HepG2 (cell line): ENCODE measurements around the gene PP2D1.
"Not testable (repeated sequence)": the region's sequence is repeated elsewhere in the genome, so short reads cannot be mapped to it uniquely, and the experiment has no call there.

Experiments
- BHLHE40 ChIP-seq: IDR thresholded peaks from 2 replicates; pipeline ENCODE4 v1.6.1; 2011; ENCODE audit warnings: low read length, improper control_type of control experiment
- EED ChIP-seq: sonication (generic); formaldehyde crosslinking; IDR thresholded peaks from 2 replicates; pipeline ENCODE4 v1.5.0; 2020; ENCODE audit warnings: mild to moderate bottlenecking, missing genetic modification reagents
- MTA3 ChIP-seq: sonication (generic); formaldehyde crosslinking; IDR thresholded peaks from 2 replicates; pipeline ENCODE4 v1.4.0; 2020; ENCODE audit warnings: missing genetic modification reagents
- RNF2 ChIP-seq: fragments of 450-650 bp; conservative IDR thresholded peaks from 2 replicates; pipeline ENCODE4 v1.6.1; 2016; ENCODE audit warnings: low read depth
- WIZ ChIP-seq: sonication (generic); formaldehyde crosslinking; IDR thresholded peaks from 2 replicates; pipeline ENCODE4 v1.5.1; 2020; ENCODE audit warnings: mild to moderate bottlenecking, missing genetic modification reagents
- YY1 ChIP-seq: IDR thresholded peaks from 2 replicates; pipeline ENCODE4 v1.6.1; 2011; ENCODE audit warnings: low read length, low read depth, moderate library complexity, mild to moderate bottlenecking; ENCODE audit not compliant: insufficient read depth, insufficient replicate concordance
- ZFX ChIP-seq: sonication (generic); formaldehyde crosslinking; IDR thresholded peaks from 2 replicates; pipeline ENCODE4 v1.4.0; 2020; ENCODE audit warnings: mild to moderate bottlenecking, low read depth, missing genetic modification reagents, moderate library complexity
- ZNF24 ChIP-seq: fragments of 450-650 bp; IDR thresholded peaks from 2 replicates; pipeline ENCODE4 v1.6.1; 2017; ENCODE audit warnings: antibody characterized with exemption, mild to moderate bottlenecking
- ZNF331 ChIP-seq: sonication (generic); formaldehyde crosslinking; IDR thresholded peaks from 2 replicates; pipeline ENCODE4 v1.4.0; 2020; ENCODE audit warnings: missing genetic modification reagents
- ZNF670 ChIP-seq: sonication (generic); formaldehyde crosslinking; IDR thresholded peaks from 2 replicates; pipeline ENCODE4 v1.8.0; 2022; ENCODE audit warnings: mild to moderate bottlenecking, missing genetic modification reagents, borderline replicate concordance
- TF ChIP-seq, protein P1 (sequence below): sonication (generic); formaldehyde crosslinking; IDR thresholded peaks from 2 replicates; pipeline ENCODE4 v1.5.0; 2020; ENCODE audit warnings: mild to moderate bottlenecking, missing genetic modification reagents, moderate library complexity
- TF ChIP-seq, protein P2 (sequence below): sonication (generic); formaldehyde crosslinking; IDR thresholded peaks from 2 replicates; pipeline ENCODE4 v1.4.0; 2020; ENCODE audit warnings: missing genetic modification reagents
- TF ChIP-seq, protein P3 (sequence below), 2 experiments: IDR thresholded peaks; 2 replicates each; pipeline ENCODE4 v1.6.1; 2011 to 2012; ENCODE audit warnings: low read length in 2 of 2, borderline replicate concordance in 1 of 2, low read depth in 1 of 2, mild to moderate bottlenecking in 1 of 2, moderate library complexity in 1 of 2

DNA sequence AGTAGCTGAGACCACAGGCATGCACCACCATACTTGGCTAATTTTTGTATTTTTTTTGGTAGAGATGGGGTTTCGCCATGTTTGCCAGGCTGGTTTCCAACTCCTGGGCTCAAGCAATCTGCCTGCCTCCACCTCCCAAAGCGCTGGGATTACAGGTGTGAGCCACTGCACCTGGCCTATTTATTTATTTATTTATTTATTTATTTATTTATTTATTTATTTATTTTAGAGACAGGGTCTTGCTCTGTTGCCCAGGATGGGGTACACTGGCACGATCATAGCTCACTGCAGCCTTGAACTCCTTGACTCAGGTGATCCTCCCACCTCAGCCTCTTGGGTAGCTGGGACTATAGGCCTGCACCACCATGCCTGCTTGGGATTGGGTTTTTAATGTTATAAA is 33.1 kb upstream of the PP2D1 start:
- TF ChIP-seq, protein P1, sequence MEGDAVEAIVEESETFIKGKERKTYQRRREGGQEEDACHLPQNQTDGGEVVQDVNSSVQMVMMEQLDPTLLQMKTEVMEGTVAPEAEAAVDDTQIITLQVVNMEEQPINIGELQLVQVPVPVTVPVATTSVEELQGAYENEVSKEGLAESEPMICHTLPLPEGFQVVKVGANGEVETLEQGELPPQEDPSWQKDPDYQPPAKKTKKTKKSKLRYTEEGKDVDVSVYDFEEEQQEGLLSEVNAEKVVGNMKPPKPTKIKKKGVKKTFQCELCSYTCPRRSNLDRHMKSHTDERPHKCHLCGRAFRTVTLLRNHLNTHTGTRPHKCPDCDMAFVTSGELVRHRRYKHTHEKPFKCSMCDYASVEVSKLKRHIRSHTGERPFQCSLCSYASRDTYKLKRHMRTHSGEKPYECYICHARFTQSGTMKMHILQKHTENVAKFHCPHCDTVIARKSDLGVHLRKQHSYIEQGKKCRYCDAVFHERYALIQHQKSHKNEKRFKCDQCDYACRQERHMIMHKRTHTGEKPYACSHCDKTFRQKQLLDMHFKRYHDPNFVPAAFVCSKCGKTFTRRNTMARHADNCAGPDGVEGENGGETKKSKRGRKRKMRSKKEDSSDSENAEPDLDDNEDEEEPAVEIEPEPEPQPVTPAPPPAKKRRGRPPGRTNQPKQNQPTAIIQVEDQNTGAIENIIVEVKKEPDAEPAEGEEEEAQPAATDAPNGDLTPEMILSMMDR = not testable (repeated sequence)
- TF ChIP-seq RNF2; MTA3 (CRISPR knock-in tag); YY1; WIZ; ZFX (CRISPR knock-in tag); EED (CRISPR knock-in tag); ZNF670; ZNF24; BHLHE40; ZNF331 (CRISPR knock-in tag): not testable (repeated sequence)
- TF ChIP-seq, protein P2, sequence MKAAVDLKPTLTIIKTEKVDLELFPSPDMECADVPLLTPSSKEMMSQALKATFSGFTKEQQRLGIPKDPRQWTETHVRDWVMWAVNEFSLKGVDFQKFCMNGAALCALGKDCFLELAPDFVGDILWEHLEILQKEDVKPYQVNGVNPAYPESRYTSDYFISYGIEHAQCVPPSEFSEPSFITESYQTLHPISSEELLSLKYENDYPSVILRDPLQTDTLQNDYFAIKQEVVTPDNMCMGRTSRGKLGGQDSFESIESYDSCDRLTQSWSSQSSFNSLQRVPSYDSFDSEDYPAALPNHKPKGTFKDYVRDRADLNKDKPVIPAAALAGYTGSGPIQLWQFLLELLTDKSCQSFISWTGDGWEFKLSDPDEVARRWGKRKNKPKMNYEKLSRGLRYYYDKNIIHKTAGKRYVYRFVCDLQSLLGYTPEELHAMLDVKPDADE (CRISPR knock-in tag) = not testable (repeated sequence)
- TF ChIP-seq, protein P3, sequence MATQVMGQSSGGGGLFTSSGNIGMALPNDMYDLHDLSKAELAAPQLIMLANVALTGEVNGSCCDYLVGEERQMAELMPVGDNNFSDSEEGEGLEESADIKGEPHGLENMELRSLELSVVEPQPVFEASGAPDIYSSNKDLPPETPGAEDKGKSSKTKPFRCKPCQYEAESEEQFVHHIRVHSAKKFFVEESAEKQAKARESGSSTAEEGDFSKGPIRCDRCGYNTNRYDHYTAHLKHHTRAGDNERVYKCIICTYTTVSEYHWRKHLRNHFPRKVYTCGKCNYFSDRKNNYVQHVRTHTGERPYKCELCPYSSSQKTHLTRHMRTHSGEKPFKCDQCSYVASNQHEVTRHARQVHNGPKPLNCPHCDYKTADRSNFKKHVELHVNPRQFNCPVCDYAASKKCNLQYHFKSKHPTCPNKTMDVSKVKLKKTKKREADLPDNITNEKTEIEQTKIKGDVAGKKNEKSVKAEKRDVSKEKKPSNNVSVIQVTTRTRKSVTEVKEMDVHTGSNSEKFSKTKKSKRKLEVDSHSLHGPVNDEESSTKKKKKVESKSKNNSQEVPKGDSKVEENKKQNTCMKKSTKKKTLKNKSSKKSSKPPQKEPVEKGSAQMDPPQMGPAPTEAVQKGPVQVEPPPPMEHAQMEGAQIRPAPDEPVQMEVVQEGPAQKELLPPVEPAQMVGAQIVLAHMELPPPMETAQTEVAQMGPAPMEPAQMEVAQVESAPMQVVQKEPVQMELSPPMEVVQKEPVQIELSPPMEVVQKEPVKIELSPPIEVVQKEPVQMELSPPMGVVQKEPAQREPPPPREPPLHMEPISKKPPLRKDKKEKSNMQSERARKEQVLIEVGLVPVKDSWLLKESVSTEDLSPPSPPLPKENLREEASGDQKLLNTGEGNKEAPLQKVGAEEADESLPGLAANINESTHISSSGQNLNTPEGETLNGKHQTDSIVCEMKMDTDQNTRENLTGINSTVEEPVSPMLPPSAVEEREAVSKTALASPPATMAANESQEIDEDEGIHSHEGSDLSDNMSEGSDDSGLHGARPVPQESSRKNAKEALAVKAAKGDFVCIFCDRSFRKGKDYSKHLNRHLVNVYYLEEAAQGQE (IDR thresholded peaks at IDR 0.05; ENCODE audit: borderline replicate concordance in 1 of 2, low read depth in 1 of 2, low read length in 2 of 2) = not testable (repeated sequence)
